Measurements from ENCODE around the gene TMEM201. TPM values are rescaled to one million over a fixed set of nuclear protein-coding genes. Genes with fewer than 3 reads are reported as not detected.
A peak's percentile ranks its signal among the peaks of the same experiment; 100 is the strongest.

Gene TMEM201
- total RNA-seq, 2 experiments from 2014 or later, result 7.5 to 21.9 TPM

DNA sequence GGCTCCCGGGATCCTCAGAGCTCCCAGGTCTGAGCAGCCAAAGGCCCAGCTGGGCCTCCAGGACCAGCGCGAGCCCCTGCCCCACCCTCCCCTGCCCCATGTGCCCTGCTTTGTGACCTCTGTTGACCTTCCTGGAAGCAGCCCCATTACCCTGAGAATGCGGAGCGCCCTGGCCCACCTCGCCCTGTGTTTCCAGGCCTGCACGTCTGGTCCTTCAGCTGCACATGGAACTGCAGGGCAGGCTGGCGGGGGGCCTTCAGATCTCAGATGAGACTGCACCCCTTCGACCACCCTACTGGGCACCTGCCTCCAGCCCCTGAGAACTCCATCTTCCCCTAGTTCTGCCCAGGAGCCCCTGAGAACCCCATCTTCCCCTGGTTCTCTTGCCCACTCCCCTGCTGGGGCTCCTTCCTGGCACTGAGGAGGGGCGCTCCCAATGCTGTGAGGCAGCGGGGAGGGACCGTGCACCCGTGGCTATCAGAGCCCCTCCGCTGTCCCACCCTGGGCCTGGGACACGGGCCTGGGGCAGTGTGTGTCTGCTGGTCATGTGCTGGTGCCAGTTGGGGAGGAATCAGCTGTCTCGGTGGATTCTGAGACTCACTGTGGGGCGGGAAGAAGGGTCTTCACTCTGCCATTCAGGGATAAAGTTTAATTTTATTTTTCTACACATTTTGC, 25.1 kb downstream of the TMEM201 start:
- Histone ChIP-seq H3K27ac (ENCODE audit: low read depth, low read length, poor library complexity, severe bottlenecking) (no peak overlapping the region), H2AFZ (ENCODE audit: low read length) (no peak overlapping the region), H3K36me3 (ENCODE audit: insufficient read depth, low read length) (peaks cover 26% of the 10 kb centered on the region; the same call in 1 of the 2 replicates), H3K4me2 (ENCODE audit: low read length) (no peak overlapping the region), H3K4me1 (ENCODE audit: insufficient read depth, low read length, poor library complexity, severe bottlenecking) (no peaks in the 10 kb centered on the region), H3K79me2 (ENCODE audit: insufficient read depth, low read depth, low read length) (no peaks in the 10 kb centered on the region), H3K9me2 (ENCODE audit: insufficient read depth, low read length) (no peaks in the 10 kb centered on the region), H3K4me3 (ENCODE audit: low read depth, low read length, poor library complexity, severe bottlenecking) (no peak overlapping the region), H4K20me1 (ENCODE audit: insufficient read depth, low read length) (no peaks in the 10 kb centered on the region), H3K9me3 (ENCODE audit: low read length) (no peaks in the 10 kb centered on the region)
- ChIA-PET CTCF (ENCODE audit: unreplicated experiment) (no interaction called here), POLR2A (no interaction called here)
- no TSS peak for BruUV-seq (replicated peaks)
- TF ChIP-seq EZH2phosphoT487 (IDR thresholded peaks at IDR 0.05; ENCODE audit: borderline replicate concordance, low read depth, low read length), result no peak
- TF ChIP-seq CTCF (conservative IDR thresholded peaks at IDR 0.05; ENCODE audit: low read length), result no peak
- intact Hi-C loops (cut with micrococcal nuclease; ENCODE audit: unreplicated experiment), result no loop called here
- DNase-seq (ENCODE audit: low spot score), result no peak

- Histone ChIP-seq H3K4me3 (ENCODE audit: low read depth, low read length, poor library complexity, severe bottlenecking) (no peak overlapping the region), H3K4me2 (ENCODE audit: low read length) (no peak overlapping the region), H3K9me2 (ENCODE audit: insufficient read depth, low read length) (no peaks in the 10 kb centered on the region), H3K79me2 (ENCODE audit: insufficient read depth, low read depth, low read length) (no peaks in the 10 kb centered on the region), H3K27ac (ENCODE audit: low read depth, low read length, poor library complexity, severe bottlenecking) (no peak overlapping the region), H3K36me3 (ENCODE audit: insufficient read depth, low read length) (peaks cover 20% of the 10 kb centered on the region; the same call in 1 of the 2 replicates), H3K9me3 (ENCODE audit: low read length) (no peaks in the 10 kb centered on the region), H4K20me1 (ENCODE audit: insufficient read depth, low read length) (no peaks in the 10 kb centered on the region), H2AFZ (ENCODE audit: low read length) (no peak overlapping the region), H3K4me1 (ENCODE audit: insufficient read depth, low read length, poor library complexity, severe bottlenecking) (no peaks in the 10 kb centered on the region)
- ChIA-PET CTCF (ENCODE audit: unreplicated experiment) (interaction anchor here (0.6 to 1.1 kb wide), 3 partner anchors 26 to 170 kb away, joined by 3 to 4 read pairs (median 3); no protein-coding TSS in a partner anchor), POLR2A (interaction anchor here (0.6 to 1.4 kb wide), 4 partner anchors 9 to 61 kb away, joined by 3 to 5 read pairs (median 4); no protein-coding TSS in a partner anchor)
- peak; percentile 70 for DNase-seq (ENCODE audit: low spot score)
- intact Hi-C loops (cut with micrococcal nuclease; ENCODE audit: unreplicated experiment), result no loop called here
- no TSS peak for BruUV-seq (replicated peaks)
- TF ChIP-seq EZH2phosphoT487 (IDR thresholded peaks at IDR 0.05; ENCODE audit: borderline replicate concordance, low read depth, low read length), result no peak
- peak; percentile 89 for TF ChIP-seq CTCF (conservative IDR thresholded peaks at IDR 0.05; ENCODE audit: low read length)
Observed at GRCh38 chr1:9615316-9616063, 26.8 kb downstream of the TMEM201 start.

All from OCI-LY7 (cell line).